ENCODE data around the gene DAPK2.

DNA sequence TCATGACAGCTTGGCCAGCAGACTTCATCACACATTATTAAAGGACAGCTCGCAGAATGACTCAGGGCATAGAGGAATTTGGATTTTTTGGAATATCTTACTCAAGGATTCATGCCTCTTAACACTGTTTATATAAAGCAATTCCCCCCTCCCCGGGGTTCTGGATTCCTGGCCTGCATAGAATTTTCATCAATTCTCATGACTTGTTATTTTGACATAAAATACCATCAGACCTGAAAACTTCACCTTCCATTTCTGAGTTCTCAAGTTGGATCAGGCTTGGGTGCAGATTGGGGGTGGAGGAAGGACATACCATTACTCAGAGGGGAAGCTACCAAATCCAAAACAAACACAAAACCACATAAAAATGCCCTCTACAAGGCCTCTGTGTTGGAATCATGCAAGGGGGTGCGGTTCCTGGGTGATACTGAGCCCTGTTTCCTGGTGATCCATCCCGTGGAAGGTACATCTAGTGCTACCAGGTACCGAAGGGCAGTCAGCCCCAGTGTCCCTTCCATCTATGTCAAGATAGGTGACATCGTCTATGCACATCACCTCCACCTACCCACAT, 95.3 kb downstream of the DAPK2 start:
- TF ChIP-seq YY1 (IDR thresholded peaks at IDR 0.05; ENCODE audit: low read depth) (no peak), EP300 (IDR thresholded peaks at IDR 0.05; ENCODE audit: borderline replicate concordance in 1 of 2, low read depth in 1 of 2, low read length in 1 of 2) (no peak), EZH2phosphoT487 (IDR thresholded peaks at IDR 0.05; ENCODE audit: borderline replicate concordance, low read depth) (no peak), RAD21 (IDR thresholded peaks at IDR 0.05; ENCODE audit: low read length) (no peak), POLR2AphosphoS5 (IDR thresholded peaks at IDR 0.05; ENCODE audit: low read depth, low read length) (no peak), MEF2A (IDR thresholded peaks at IDR 0.05; ENCODE audit: borderline replicate concordance, low read depth) (no peak), RFX5 (IDR thresholded peaks at IDR 0.05; ENCODE audit: low read length) (no peak), TAF1 (IDR thresholded peaks at IDR 0.05; ENCODE audit: borderline replicate concordance, low read depth, low read length) (no peak)
- TF ChIP-seq, protein P1, sequence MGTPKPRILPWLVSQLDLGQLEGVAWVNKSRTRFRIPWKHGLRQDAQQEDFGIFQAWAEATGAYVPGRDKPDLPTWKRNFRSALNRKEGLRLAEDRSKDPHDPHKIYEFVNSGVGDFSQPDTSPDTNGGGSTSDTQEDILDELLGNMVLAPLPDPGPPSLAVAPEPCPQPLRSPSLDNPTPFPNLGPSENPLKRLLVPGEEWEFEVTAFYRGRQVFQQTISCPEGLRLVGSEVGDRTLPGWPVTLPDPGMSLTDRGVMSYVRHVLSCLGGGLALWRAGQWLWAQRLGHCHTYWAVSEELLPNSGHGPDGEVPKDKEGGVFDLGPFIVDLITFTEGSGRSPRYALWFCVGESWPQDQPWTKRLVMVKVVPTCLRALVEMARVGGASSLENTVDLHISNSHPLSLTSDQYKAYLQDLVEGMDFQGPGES (IDR thresholded peaks at IDR 0.05; ENCODE audit: low read depth, low read length): no peak
- TF ChIP-seq, protein P2, sequence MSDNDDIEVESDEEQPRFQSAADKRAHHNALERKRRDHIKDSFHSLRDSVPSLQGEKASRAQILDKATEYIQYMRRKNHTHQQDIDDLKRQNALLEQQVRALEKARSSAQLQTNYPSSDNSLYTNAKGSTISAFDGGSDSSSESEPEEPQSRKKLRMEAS (IDR thresholded peaks at IDR 0.05; ENCODE audit: low read depth): no peak
- TF ChIP-seq, protein P3, sequence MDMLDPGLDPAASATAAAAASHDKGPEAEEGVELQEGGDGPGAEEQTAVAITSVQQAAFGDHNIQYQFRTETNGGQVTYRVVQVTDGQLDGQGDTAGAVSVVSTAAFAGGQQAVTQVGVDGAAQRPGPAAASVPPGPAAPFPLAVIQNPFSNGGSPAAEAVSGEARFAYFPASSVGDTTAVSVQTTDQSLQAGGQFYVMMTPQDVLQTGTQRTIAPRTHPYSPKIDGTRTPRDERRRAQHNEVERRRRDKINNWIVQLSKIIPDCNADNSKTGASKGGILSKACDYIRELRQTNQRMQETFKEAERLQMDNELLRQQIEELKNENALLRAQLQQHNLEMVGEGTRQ (IDR thresholded peaks at IDR 0.05; ENCODE audit: borderline replicate concordance, low read depth, low read length): no peak
- TF ChIP-seq, protein P4, sequence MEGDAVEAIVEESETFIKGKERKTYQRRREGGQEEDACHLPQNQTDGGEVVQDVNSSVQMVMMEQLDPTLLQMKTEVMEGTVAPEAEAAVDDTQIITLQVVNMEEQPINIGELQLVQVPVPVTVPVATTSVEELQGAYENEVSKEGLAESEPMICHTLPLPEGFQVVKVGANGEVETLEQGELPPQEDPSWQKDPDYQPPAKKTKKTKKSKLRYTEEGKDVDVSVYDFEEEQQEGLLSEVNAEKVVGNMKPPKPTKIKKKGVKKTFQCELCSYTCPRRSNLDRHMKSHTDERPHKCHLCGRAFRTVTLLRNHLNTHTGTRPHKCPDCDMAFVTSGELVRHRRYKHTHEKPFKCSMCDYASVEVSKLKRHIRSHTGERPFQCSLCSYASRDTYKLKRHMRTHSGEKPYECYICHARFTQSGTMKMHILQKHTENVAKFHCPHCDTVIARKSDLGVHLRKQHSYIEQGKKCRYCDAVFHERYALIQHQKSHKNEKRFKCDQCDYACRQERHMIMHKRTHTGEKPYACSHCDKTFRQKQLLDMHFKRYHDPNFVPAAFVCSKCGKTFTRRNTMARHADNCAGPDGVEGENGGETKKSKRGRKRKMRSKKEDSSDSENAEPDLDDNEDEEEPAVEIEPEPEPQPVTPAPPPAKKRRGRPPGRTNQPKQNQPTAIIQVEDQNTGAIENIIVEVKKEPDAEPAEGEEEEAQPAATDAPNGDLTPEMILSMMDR (IDR thresholded peaks at IDR 0.05): no peak

All from SK-N-SH (cell line).